TTC549 (cell line): ENCODE measurements around the gene GRID1.
"Not testable (repeated sequence)": the region's sequence is repeated elsewhere in the genome, so short reads cannot be mapped to it uniquely, and the experiment has no call there.

Source experiments
- FAIRE-seq: peaks from 2 replicates; lab custom pipeline; 2012; peaks lifted over from hg19 to GRCh38; lab: Jason Lieb, UNC

The GRID1 gene

DNA sequence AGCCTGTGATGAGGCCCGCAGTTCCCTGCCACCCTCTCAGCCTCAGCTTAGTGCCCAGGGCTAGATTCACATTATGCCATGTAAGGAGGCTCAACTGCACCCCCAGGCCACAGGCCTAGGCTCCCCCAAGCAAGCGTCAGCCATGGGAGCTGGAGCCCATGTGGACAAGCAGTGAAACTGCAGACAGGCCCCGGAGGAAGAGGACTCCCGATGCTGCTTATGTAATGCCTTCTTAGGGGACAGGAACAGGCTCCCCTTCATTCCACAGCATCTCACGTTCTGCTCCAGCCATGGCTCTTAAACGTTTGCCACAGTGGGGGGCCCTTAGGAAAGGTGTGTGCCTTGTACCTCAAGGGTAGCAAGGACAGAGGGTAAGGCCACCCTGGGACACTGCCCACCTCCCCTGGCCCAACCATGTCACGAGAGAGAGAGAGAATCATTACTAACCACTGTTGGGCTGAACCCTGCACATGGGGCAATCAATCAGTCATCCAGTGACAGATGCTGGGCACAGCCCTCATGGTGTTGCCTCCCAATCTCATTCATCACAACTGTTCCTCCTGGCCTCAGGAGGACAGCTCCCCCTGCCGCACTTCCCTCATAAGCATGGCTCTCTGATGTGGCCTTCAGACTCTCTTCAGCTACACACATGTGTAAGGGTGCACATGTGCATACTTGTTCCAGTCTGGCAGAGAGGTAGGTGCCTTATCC, 263.0 kb downstream of the GRID1 start:
- FAIRE-seq: no peak

DNA sequence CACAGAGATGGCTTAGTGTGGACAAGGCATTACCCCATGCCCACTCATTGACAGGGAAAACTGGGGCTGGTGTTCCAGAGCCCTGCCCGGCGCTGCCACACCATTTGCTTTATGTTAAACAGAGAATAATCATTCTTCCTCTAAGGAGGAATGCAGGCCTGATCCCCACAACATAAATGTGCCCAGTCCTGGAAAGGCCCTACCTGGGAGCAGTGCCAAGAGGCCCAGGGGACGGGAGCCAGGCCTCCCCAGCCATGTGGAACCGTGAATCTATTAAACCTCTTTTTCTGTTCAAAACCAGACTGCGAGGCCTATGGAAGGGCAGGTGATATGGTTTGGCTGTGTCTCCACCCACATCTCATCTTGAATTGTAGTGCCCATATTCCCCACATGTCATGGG, 264.1 kb downstream of the GRID1 start:
- no peak for FAIRE-seq

DNA sequence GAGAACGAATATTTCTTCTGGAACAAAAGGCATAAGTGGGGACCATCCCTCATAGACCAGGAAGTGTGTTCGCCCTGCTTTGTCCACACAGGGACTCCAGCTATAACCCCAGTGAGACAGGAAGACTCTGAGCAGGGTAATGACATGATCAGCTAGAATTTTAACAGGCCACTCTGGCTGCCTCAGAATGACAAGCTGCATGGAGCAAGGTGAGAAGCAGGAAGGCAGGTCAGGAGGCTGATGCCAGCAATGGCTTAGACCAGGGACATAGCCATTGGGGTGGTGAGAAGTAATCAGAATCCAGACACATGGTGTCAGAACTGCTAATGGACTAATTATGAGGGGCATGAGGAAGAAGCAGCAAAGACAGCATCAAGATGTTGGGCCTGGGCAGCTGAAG, 264.6 kb downstream of the GRID1 start:
- FAIRE-seq: no peak

DNA sequence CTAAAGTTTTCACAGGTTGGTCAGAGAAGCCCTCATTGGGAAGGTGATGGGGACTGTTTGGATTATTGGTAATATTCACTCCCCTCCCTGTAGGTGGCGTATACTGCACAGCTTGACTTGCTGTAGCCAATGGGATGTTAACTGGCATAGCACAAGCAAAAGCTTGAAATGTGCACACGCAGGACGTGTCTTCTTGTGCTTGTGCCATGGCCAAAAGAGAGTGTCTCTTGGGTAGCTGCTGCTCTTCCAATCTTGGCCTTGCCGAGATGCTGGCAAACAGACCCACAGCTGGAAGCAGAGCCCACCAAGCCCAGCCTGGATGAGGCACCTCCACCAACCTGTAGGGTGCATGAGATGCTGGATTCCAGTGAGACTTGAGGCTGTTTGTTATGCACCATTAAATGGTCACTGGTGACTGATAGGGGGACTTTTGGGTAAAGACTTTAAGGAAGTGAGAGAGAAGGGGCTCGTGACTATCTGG, 266.0 kb downstream of the GRID1 start:
- no peak for FAIRE-seq

DNA sequence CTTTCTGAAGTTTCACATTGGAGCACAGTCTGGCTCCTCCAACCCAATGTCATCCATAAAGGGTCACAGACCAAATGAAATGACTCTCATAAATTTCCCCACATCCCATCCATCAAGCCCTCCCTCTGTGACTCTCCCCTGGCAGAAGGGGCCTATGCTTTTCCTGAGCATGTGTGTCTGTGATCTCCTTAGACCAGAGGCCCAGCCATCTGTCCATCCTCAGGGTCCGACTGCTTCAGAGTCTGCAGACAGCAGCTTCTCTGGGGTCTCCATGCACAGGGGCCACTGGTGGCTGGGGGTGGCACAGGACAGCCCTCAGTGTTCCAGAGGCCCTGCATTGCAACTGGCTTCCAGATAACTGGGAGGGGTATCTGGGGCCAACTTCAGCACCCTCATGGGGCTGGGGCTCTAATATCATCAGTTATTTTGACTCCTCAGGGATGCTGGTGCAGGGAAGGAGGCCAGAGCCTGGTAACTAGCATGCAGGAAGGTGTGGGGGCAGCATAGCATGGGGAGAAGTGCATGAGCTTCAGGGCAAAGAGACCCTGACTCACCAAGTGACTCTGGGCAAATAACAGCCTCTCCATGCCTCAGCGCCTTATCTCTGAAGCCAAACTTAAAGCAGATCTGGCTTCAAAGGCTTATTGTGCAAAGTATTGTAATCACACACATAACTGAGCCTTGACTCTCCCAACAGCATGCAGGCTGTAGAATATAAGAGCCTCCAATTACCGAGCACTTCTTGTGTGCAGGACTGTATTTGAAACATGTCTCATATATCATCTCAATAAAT, 266.9 kb downstream of the GRID1 start:
- FAIRE-seq: no peak

DNA sequence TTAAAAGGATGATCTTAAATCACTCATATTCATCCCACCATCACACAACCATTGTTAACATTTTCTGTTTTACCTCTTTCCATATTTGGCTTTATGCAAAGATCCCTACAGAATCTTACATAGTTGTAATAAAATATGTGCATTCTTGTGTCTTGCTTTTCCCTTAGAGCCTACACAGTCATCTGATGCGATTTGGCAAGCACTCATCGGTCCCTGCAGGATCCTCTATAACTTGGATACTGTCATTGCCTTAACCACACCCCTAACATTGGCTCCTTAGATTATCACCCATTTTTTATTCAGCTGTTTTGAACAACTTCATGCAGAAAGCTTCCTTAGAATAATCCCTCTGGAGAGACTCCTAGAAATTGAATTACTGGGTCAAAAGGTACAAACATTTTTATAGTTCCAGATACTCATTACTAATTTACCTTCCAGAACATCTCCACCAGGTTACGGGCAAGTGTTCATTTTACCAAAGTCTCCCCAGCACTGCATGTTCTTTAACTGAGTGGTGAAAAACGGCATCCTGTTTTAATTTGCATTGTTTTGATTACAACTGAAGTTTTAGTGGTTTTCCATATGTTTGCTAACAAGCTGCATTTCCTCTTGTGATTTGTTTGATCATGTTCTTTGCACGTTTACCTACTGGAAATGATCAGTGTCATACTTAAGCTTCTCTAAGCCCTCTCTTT, 268.3 kb downstream of the GRID1 start:
- FAIRE-seq: no peak

DNA sequence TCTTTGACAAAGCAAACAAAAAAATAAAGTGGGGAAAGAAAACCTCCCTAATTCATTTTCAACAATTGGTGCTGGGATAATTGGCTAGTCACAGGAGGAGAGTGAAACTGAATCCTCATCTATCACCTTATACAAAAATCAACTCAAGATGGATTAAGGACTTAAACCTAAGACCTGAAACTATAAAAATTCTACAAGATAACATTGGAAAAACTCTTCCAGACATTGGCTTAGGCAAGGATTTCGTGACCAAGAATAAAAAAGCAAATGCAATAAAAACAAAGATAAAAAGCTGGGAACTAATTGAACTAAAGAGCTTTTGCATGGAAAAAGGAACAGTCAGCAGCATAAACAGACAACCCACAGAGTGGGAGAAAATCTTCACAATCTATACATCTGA, 271.5 kb downstream of the GRID1 start:
- FAIRE-seq: not testable (repeated sequence)

DNA sequence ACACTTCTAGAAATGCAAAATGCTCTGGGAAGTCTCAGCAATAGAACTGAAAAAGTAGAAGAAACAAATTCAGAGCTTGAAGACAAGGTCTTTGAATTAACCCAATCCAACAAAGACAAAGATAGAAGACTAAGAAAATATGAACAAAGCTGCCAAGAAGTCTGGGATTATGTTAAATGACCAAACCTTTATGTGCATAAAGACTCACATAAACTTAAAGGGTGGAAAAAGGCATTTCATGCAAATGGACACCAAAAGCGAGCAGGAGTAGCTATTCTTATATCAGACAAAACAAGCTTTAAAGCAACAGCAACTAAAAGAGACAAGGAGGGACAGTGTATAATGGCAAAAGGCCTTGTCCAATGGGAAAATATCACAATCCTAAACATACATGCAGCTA, 274.3 kb downstream of the GRID1 start:
- FAIRE-seq: not testable (repeated sequence)

DNA sequence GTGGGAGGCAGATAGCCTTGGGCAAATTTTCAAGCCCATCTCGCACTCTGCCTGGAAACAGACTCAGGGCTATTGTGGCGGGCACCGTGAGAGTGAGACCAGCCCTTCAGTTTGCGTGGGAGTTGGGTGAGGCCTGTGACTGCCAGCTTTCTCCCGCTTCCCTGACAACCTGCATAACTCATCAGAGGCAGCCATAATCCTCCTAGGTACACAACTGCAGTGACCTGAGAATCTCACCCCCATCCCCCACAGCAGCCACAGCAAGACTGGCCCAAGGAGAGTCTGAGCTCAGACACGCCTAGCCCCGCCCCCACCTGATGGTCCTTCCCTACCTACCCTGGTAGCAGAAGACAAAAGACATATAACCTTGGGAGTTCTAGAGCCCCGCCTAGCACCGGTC, 275.4 kb downstream of the GRID1 start:
- no peak for FAIRE-seq

DNA sequence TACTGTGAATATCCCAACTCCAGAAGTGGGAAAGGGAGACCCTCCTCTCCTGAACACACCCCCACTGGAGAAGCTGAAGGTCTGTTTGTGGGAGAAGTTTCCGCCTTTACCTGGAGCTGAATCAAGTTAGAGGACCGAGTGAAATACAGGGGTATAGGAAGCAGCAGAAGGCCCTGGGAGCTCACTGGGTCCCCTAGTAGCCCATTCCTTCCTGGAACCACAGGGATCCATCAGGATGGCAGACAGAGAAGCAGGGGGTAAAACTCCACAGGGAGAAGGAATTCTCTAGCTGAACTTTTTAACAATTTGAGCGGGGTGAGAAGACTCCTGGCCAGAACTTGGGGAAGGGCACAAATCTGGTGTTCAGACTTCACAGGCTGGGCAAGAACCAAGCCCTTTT, 275.8 kb downstream of the GRID1 start:
- FAIRE-seq: no peak

DNA sequence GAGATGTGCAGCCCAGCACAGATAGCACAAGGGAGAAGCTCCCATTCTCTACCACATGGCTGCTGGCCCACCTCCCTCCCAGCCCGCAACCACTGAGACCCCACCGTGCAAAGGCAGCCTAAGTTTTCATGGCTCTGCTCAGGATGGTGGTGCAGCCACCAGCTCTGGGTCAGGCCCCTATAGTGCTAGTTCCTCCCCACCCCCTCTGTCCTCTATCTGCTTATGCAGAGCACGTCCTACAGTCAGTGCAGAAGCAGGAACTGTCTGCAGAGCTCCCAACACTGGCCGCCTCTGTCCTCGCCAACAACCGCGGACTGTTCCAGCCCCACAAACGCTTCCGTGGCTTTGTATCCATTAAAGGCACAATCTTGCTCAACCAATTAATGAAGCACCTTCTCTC, 278.9 kb downstream of the GRID1 start:
- no peak for FAIRE-seq

DNA sequence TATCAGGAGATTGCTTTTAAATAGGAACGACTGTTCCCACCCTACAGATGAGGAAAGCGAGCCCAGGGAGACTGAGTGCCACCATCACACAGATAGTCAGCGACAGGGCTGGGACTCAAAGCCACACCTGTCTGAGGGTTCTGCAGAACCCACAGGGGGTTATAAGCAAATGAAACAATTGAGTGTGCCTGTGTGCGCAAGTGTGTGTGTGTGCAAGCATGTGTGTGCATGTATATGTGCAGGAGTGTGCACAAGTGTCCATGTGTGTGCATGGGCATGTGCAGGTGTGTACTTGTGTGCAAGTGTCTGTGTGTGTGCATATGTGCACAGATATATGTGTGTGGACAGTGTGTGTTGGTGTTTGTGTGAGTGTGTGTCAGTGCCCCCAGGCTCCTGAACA, 280.2 kb downstream of the GRID1 start:
- no peak for FAIRE-seq

DNA sequence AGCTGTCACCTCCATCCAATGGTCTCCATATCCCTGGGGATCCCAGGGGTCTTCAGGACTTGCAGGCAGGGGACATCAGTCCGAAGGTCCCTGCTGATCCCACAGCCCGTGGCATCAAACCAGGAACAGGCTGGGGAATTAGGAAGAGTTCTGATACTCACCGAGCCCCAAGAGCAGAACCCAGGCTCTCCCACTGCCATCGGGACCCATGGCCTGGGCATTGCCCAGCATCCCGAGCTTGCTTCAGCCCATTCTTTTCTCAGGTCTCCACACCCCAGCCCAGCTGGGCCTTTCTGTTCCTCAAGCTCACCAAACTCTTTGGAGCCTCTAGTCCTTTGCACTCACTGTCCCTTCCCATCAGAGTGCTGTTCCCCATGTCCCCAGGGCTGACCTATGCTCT, 280.9 kb downstream of the GRID1 start:
- no peak for FAIRE-seq

DNA sequence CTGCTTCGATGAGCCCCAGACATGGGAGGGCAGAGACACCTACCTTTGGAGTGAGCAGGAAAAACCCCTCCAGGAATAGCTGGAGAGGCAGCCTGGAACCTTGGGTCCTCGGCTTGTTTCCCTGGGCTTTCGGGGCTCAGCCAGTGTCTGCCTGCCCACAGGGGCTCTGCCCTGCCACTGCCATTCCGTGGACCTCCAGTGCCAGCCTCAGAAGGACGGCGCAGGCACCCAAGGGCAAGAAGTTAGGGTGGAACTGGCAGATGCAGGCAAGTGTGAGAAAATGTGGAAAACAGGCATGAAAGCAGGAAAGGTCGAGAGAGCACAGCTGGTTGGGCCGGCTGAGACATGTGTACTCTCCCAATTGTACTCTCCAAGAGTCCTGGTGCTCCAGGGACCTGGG, 281.5 kb downstream of the GRID1 start:
- FAIRE-seq: no peak

DNA sequence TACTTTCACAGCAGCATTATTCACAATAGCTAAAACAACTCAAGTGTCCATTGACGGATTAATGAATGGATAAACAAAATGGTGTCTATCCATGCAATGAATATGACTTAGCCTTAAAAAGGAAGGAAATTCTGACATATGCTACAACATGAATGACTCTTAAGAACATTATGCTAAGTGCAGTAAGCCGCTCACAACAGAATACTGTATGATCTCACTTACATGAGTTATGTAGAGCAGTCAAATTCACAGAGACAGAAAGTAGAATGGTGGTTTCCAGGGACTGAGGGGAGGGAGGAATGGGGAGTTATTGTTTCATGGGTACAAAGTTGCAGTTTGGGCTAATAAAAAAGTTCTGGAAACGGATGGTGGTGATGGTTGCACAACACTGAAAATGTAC, 282.0 kb downstream of the GRID1 start:
- FAIRE-seq: no peak

DNA sequence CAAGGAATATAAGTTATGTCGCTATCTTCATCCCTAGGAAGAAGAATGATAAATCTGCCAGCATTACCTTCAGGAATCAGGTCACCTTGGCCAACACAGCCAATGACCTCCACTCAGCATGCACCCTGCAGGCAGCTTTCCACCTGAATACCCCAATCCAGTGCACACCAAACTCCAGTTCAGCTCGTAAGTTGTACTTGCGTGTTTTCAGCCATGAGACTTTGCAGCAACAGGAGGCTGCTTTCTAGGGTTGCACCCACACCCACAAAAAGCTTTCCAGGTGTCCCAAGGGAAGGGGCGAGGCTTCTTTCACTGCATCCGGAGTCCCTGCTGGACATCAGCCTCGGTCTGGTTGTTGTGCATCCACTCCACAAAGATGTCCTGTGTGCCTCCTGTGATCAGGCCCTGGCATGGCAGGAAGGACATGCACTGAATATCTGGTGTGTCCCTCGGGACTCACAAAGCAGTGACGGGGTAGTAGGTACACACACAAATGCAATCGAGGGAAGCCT, 282.9 kb downstream of the GRID1 start:
- no peak for FAIRE-seq

DNA sequence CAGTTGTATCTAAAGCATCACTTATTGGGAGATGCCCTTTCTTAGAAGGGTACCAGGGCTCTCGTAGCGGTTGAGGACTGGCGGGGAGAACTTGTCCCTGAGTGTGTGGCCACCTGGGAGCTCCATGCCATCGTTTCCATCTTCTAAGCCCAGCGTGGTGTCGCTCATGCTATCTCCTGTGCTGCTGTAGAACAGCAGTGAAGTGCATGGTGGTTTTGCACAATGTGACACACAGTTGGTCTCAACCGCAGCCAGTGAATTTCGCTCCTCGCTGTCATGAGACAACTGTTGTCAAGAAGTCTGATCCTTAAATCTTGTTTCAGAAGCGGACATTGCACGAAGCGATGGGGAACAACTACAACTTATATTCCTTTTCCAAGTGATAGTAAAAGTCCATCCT, 283.4 kb downstream of the GRID1 start:
- FAIRE-seq: no peak

DNA sequence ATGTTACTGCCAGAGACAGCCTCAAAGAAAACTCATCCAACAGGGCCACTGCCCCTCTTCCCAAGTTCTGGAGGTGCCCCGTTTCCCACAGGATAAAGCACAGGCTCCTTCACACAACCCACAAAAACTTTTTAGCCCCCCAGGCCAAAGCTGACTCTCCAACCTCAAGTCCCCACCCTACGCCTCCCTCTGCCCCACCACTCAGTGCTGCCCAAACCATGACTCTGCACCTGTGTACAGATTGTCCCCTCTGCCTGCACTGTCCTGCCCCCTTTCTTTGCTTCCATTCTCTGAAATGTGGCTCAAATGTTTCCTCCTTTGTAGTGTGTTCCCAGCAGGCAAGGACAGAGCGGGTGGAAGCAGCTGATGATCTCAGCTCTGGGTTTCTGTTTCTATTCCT, 284.0 kb downstream of the GRID1 start:
- no peak for FAIRE-seq

DNA sequence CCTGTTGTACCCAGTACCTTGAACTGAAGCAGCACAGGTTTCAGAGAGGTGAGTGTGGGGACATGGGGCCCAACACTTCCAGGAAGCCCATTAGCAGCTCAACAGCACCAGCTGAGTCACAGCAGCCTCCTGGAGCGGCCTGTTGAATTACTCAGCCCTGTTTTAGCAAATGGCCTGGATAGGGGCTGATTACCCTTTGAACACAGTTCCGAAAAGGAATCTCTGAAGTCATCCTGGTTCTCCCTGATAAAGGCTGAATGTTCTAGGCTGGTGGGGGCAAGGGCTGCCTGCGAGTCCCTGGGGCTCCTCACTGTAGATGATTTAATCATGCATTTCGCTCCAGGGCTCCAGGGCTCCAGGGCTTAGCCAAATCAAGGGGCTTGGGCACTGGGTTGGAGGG, 287.5 kb downstream of the GRID1 start:
- FAIRE-seq: no peak

DNA sequence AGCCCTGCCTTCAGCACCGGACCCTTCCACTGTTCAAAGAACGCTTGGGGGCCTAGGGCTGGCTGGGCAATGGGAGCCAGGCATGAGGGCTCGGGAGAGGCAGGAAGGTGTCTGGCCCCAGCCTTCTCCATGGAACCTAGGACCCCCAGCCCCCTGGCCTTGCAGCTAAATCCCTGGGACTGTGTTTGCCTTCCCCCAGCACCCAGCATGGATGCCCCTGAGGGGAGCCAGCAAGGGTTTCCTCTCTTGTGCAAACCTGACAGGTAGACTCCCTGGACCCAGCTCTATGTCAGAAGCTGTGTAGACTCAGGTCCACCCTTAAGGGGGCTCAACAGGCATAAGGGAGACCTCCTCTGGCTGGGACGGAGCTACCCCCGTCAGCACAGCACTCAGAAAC, 288.0 kb downstream of the GRID1 start:
- no peak for FAIRE-seq

DNA sequence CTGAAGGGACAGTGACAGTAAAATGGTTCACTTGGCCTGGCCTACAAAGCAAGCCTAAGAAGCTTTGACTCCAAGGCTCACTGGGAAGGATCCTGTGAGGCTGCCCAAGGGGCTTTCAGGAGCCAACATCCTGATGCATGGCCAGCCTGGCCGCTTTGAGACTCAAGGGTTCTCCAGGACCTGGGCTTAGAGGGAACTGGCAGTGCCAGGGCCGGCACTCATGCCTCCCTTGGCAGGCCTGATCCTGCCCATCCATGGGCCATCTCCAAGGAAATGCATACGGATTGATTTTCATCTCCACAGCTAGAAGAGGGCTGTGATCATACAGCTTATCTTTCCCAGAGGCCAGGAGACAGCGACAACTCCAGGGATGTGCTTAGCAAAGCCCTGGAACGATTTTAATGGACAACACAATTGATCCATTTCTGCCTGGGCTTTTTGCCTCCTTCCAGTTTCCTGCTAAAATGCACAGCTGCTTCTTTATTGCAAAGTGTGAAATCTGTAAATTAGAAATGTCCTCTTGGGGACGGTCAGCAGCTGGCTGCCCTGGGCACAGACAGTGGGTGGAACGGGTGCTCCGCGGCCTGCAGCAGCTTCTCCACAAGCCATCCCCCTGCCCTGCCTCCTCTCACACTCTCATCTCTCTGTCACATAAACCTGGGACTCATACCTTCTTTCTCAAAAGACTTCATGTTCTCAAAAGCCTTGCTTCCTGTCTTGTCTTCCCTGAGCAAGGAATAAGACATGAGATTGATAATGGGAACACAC, 288.5 kb downstream of the GRID1 start:
- FAIRE-seq: no peak

DNA sequence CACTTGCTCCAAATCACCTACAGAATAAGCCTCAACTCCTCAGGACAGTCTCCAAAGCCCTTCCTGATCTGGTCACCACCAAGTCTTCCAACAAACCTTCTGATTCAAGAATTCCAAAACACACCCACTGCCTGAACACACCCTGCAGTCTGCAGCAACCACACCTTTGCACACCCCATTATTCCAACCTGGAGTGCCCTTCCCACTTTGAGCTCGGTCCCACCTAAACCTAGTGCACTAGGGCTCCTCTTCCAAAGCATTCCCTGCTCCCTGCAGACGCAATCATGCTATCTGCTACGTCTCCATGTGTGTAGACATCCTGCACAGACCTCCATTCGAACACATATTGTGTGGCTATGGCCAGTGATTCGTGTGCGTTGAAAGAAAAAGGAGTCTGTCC, 289.3 kb downstream of the GRID1 start:
- no peak for FAIRE-seq
